ENCODE measurements around the gene HCN2.

DNA sequence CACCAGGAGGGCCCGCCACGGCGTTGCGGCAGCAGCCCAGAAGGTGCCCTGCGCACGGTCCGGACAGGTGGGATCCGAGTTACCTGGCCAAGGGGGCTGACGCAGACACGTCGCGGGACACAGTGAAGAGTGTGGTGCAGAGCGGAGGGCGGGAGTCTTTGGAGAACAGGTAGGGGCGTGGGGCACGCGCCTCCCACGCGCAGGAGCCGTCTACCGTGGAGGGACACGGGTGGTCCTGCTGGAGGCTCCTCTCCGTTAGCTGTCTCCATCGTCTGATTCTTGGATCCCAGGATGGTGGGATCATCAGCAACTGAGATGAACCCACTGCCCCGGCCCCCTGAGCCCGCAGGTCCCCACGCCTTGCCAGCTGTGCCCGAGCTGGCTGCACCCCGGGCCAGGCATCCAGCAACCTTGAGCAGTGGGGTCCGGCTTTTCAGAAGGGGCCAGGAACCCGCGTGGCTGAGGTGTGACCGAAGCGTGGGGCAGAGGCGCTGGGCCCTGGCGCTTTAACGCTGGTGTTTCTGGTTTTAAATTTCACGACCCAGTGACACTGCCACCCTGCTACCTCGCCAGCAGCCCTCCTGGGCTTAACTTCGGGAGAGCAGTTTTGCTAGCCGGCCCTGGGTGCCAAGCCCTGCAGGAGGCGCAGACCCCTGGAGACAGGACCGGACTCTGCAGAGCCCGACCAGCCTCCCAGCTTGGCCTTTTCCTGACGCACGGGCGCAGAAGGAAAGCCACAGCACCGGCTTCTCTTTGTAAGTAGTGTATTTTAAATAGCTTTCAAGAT is 57.3 kb downstream of the HCN2 start:
- TF ChIP-seq, protein P1, sequence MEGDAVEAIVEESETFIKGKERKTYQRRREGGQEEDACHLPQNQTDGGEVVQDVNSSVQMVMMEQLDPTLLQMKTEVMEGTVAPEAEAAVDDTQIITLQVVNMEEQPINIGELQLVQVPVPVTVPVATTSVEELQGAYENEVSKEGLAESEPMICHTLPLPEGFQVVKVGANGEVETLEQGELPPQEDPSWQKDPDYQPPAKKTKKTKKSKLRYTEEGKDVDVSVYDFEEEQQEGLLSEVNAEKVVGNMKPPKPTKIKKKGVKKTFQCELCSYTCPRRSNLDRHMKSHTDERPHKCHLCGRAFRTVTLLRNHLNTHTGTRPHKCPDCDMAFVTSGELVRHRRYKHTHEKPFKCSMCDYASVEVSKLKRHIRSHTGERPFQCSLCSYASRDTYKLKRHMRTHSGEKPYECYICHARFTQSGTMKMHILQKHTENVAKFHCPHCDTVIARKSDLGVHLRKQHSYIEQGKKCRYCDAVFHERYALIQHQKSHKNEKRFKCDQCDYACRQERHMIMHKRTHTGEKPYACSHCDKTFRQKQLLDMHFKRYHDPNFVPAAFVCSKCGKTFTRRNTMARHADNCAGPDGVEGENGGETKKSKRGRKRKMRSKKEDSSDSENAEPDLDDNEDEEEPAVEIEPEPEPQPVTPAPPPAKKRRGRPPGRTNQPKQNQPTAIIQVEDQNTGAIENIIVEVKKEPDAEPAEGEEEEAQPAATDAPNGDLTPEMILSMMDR (IDR thresholded peaks at IDR 0.05) = no peak
- no peak for TF ChIP-seq POLR2A (IDR thresholded peaks at IDR 0.05)
